K562 (cell line): ENCODE measurements around the gene LUZP1. TPM values are rescaled to one million over a fixed set of nuclear protein-coding genes. Genes with fewer than 3 reads are reported as not detected.
A peak's percentile ranks its signal among the peaks of the same experiment; 100 is the strongest.

Experiments
- CXXC5 ChIP-seq: fragments of 250-450 bp; sonication (Bioruptor Pico); IDR thresholded peaks from 2 replicates; pipeline ENCODE4 v1.8.0; 2022; ENCODE audit warnings: inconsistent platforms, mild to moderate bottlenecking, moderate library complexity
- HNRNPLL ChIP-seq: fragments of 200-400 bp; formaldehyde crosslinking; IDR thresholded peaks from 2 replicates; pipeline ENCODE4 v1.6.1; 2017; ENCODE audit warnings: low read length, low read depth, mild to moderate bottlenecking; ENCODE audit not compliant: poor library complexity, severe bottlenecking
- REST ChIP-seq, 2 experiments: fragments of 450-650 bp; formaldehyde crosslinking in 1 of 2; IDR thresholded peaks; 2 replicates each; pipeline versions ENCODE4 v1.4.0 to v1.6.1; 2014 to 2020; ENCODE audit warnings: mild to moderate bottlenecking in 2 of 2, borderline replicate concordance in 1 of 2, low read depth in 1 of 2
- SPI1 ChIP-seq: IDR thresholded peaks from 2 replicates; pipeline ENCODE4 v1.6.1; 2011; ENCODE audit warnings: low read depth, low read length, control low read depth, borderline replicate concordance
- ZBTB40 ChIP-seq, 2 experiments: fragments of 450-650 bp in 1 of 2; sonication (generic) in 1 of 2; formaldehyde crosslinking in 1 of 2; IDR thresholded peaks; 2 replicates each; pipeline versions ENCODE4 v1.7.1 to v1.9.0; 2016 to 2022; ENCODE audit warnings: inconsistent platforms in 1 of 2, mild to moderate bottlenecking in 1 of 2, missing genetic modification reagents in 1 of 2
- ZNF586 ChIP-seq: fragments of 450-650 bp; formaldehyde crosslinking; conservative IDR thresholded peaks from 2 replicates; pipeline ENCODE4 v1.4.0; 2020; ENCODE audit warnings: mild to moderate bottlenecking, moderate library complexity
- polyA plus RNA-seq, 8 experiments: library from polyadenylated mRNA; depleted of rRNA in 4 of 8; stranded (reverse) in 5 of 8; unstranded in 3 of 8; fragments of >200 nt; fragmentation: Nextera tagmentation in 2 of 8; fragmentation: Illumina TruSeq in 1 of 8; extraction: Ambion mirVana in 2 of 8; extraction: Trizol in 1 of 8; gene quantifications; 2 replicates each; pipeline versions ENCODE4 v1.2.1 to v1.2.3, GENCODE V29; 2011 to 2014; ENCODE audit warnings: inconsistent platforms in 1 of 8, missing spikeins in 1 of 8
- total RNA-seq, 7 experiments: library from RNA; depleted of rRNA in 6 of 7; stranded (reverse); fragments of >200 nt in 6 of 7; fragmentation: Illumina TruSeq in 2 of 7; extraction: Trizol in 2 of 7; gene quantifications; 2 replicates each; pipeline versions ENCODE4 v1.2.1 to v1.2.3, GENCODE V29; 2011 to 2021; ENCODE audit warnings: low replicate concordance in 1 of 7

Gene LUZP1
- total and polyA plus RNA-seq, 9 of the 15 experiments (the other 6 are each of a cell fraction or from before 2014, with no cell fraction given), result 6.5 to 19.1 (median 12.4) TPM

GRCh38 chr1:23103001-23103889 lies 65.4 kb downstream of the LUZP1 start (continued):
- peak; percentile 36; the same call in 1 of the 2 replicates for TF ChIP-seq REST (IDR thresholded peaks at IDR 0.05; ENCODE audit: borderline replicate concordance)
- no peak for TF ChIP-seq REST (CRISPR knock-in tag; IDR thresholded peaks at IDR 0.05; ENCODE audit: low read depth)
- peak; percentile 66 for TF ChIP-seq ZBTB40 (IDR thresholded peaks at IDR 0.05)
- no peak for TF ChIP-seq ZBTB40 (CRISPR knock-in tag; IDR thresholded peaks at IDR 0.05)
- no peak for TF ChIP-seq ZNF586 (CRISPR knock-in tag)
- TF ChIP-seq HNRNPLL, result peak; percentile 58
- TF ChIP-seq SPI1, result peak; percentile 93
- peak; percentile 76 for TF ChIP-seq CXXC5
